ENCODE results near the gene PRSS12. TPM values are rescaled to one million over a fixed set of nuclear protein-coding genes. Genes with fewer than 3 reads are reported as not detected.

The PRSS12 gene
- total and polyA plus RNA-seq, 2 donors (not counting 1 experiment from before 2014, with no cell fraction given), result not detected

DNA sequence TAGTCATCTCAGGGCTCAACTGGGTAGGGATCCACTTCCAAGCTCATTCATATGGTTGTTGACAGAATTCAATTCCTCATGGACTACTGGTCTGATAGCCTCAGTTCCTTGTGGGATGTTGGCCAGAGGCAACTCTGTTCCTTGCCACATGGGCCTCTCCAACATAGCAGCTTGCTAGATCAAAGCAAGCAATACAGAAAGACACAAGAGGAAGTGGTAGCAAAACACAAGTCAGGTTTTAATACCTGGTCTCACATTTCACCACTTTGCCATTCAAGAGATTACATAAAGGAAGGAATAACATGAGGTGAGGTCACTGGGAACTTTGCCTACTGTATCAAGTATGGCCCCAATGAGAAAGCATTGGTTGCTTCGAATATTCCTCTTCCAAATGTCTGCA, 79.2 kb downstream of the PRSS12 start:
- Histone ChIP-seq H4K20me1 (ENCODE audit: control insufficient read depth, insufficient read depth, low read length, poor library complexity, severe bottlenecking) (no peaks in the 10 kb centered on the region), H3K4me3 (ENCODE audit: control extremely low read depth in 1 of 5, extremely low read depth in 1 of 5, insufficient read depth in 1 of 5, low read depth in 2 of 5, low read length in 4 of 5) (no peak overlapping the region), H3K4me2 (replicated peaks; ENCODE audit: low read depth, low read length, poor library complexity, severe bottlenecking) (no peak overlapping the region), H3K9me3 (ENCODE audit: control extremely low read depth in 1 of 3, control insufficient read depth in 2 of 3, insufficient read depth in 1 of 3, low read length in 2 of 3) (no peaks in the 10 kb centered on the region), H3K4me1 (ENCODE audit: control insufficient read depth in 2 of 2, insufficient read depth in 2 of 2, low read length in 2 of 2) (peaks cover 5 to 8% of the 10 kb centered on the region in 2 donors), H2AFZ (ENCODE audit: insufficient read depth, low read depth, low read length, poor library complexity, severe bottlenecking) (no peak overlapping the region), H3K27me3 (replicated peaks in 1 of 4; ENCODE audit: control extremely low read depth in 1 of 4, control insufficient read depth in 3 of 4, insufficient read depth in 4 of 4, low read length in 3 of 4) (peaks cover 0 to 9% (median 0%) of the 10 kb centered on the region in 4 experiments), H3K36me3 (replicated peaks in 1 of 2; ENCODE audit: control extremely low read depth in 1 of 2, control insufficient read depth in 1 of 2, extremely low read depth in 1 of 2, insufficient read depth in 2 of 2, low read length in 1 of 2) (no peaks in the 10 kb centered on the region), H3K9ac (ENCODE audit: low read length) (no peak overlapping the region), H3K79me2 (ENCODE audit: control insufficient read depth, insufficient read depth, low read length) (peaks cover under 1% of the 10 kb centered on the region), H3K27ac (ENCODE audit: low read length in 2 of 2) (no peak overlapping the region)
- peaks cover 3% of the 10 kb centered on the region for H3K27me3 Mint-ChIP-seq
- no peak for TF ChIP-seq EZH2 (IDR thresholded peaks at IDR 0.05; ENCODE audit: borderline replicate concordance, insufficient read depth, low read depth, low read length, poor library complexity, severe bottlenecking)
- TF ChIP-seq, protein P1, sequence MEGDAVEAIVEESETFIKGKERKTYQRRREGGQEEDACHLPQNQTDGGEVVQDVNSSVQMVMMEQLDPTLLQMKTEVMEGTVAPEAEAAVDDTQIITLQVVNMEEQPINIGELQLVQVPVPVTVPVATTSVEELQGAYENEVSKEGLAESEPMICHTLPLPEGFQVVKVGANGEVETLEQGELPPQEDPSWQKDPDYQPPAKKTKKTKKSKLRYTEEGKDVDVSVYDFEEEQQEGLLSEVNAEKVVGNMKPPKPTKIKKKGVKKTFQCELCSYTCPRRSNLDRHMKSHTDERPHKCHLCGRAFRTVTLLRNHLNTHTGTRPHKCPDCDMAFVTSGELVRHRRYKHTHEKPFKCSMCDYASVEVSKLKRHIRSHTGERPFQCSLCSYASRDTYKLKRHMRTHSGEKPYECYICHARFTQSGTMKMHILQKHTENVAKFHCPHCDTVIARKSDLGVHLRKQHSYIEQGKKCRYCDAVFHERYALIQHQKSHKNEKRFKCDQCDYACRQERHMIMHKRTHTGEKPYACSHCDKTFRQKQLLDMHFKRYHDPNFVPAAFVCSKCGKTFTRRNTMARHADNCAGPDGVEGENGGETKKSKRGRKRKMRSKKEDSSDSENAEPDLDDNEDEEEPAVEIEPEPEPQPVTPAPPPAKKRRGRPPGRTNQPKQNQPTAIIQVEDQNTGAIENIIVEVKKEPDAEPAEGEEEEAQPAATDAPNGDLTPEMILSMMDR (IDR thresholded peaks at IDR 0.05), result no peak
- no peak for ATAC-seq (ENCODE audit: low read depth)
- DNase-seq, result no peak
- H3K27ac Mint-ChIP-seq, result no peak overlapping the region
- ChIA-PET CTCF (interaction anchor here (1.3 kb wide), 1 partner anchor 10 kb away, joined by 3 read pairs; no protein-coding TSS in a partner anchor), POLR2A (no interaction called here)
- WGBS (ENCODE audit: insufficient coverage), result 100% methylated on average over 1 of the region's 1 CpG
- H3K4me3 Mint-ChIP-seq, result no peak overlapping the region
- H3K4me1 Mint-ChIP-seq, result peaks cover 12% of the 10 kb centered on the region
- intact Hi-C loops (cut with micrococcal nuclease), result loop anchor here (10.0 kb wide), 1 partner anchor 1031 kb away; a partner anchor contains a TSS
- H3K9me3 Mint-ChIP-seq (ENCODE audit: insufficient read depth), result no peaks in the 10 kb centered on the region

GRCh38 chr4:118271788-118272187, 81.0 kb downstream of the PRSS12 start:
- TF ChIP-seq, protein P1 (IDR thresholded peaks at IDR 0.05), result no peak
- no peak for TF ChIP-seq EZH2 (IDR thresholded peaks at IDR 0.05; ENCODE audit: borderline replicate concordance, insufficient read depth, low read depth, low read length, poor library complexity, severe bottlenecking)
- Histone ChIP-seq H3K27me3 (replicated peaks in 1 of 4; ENCODE audit: control extremely low read depth in 1 of 4, control insufficient read depth in 3 of 4, insufficient read depth in 4 of 4, low read length in 3 of 4) (peaks cover 0 to 9% (median 2%) of the 10 kb centered on the region in 4 experiments), H3K27ac (ENCODE audit: low read length in 2 of 2) (no peak overlapping the region), H4K20me1 (ENCODE audit: control insufficient read depth, insufficient read depth, low read length, poor library complexity, severe bottlenecking) (no peaks in the 10 kb centered on the region), H3K4me3 (ENCODE audit: control extremely low read depth in 1 of 5, extremely low read depth in 1 of 5, insufficient read depth in 1 of 5, low read depth in 2 of 5, low read length in 4 of 5) (no peak overlapping the region), H3K4me1 (ENCODE audit: control insufficient read depth in 2 of 2, insufficient read depth in 2 of 2, low read length in 2 of 2) (no peaks in the 10 kb centered on the region), H3K79me2 (ENCODE audit: control insufficient read depth, insufficient read depth, low read length) (no peaks in the 10 kb centered on the region), H3K9me3 (ENCODE audit: control extremely low read depth in 1 of 3, control insufficient read depth in 2 of 3, insufficient read depth in 1 of 3, low read length in 2 of 3) (no peaks in the 10 kb centered on the region), H2AFZ (ENCODE audit: insufficient read depth, low read depth, low read length, poor library complexity, severe bottlenecking) (no peak overlapping the region), H3K4me2 (replicated peaks; ENCODE audit: low read depth, low read length, poor library complexity, severe bottlenecking) (no peak overlapping the region), H3K36me3 (replicated peaks in 1 of 2; ENCODE audit: control extremely low read depth in 1 of 2, control insufficient read depth in 1 of 2, extremely low read depth in 1 of 2, insufficient read depth in 2 of 2, low read length in 1 of 2) (no peaks in the 10 kb centered on the region), H3K9ac (ENCODE audit: low read length) (no peak overlapping the region)
- WGBS (ENCODE audit: insufficient coverage), result 90% methylated on average over 2 of the region's 2 CpGs
- intact Hi-C loops (cut with micrococcal nuclease), result loop anchor here (10.0 kb wide), 1 partner anchor 1033 kb away; a partner anchor contains a TSS
- POLR2A ChIA-PET, result no interaction called here
- DNase-seq (no peak), ATAC-seq (ENCODE audit: low read depth) (no peak)
- Mint-ChIP-seq H3K4me3 (no peak overlapping the region), H3K9me3 (ENCODE audit: insufficient read depth) (no peaks in the 10 kb centered on the region), H3K27ac (no peak overlapping the region), H3K27me3 (peaks cover 8% of the 10 kb centered on the region), H3K4me1 (peaks cover 2% of the 10 kb centered on the region)
- CTCF ChIA-PET, result interaction anchor here (0.7 to 1.8 kb wide), 2 partner anchors 13 to 195 kb away, joined by 3 to 4 read pairs; no protein-coding TSS in a partner anchor
